A549 (cell line): ENCODE data around the gene UVRAG. TPM values are rescaled to one million over a fixed set of nuclear protein-coding genes. Genes with fewer than 3 reads are reported as not detected.

Experiments
- ATAC-seq, 2 experiments: fragments of 200-7000 bp in 1 of 2; fragments of >200 bp in 1 of 2; cut with Nextera tagmentation in 1 of 2; cut with Tn5 transposase in 1 of 2; 3 replicates each; pipeline versions ENCODE4 v1.8.0 to v1.9.1; 2018 to 2020; ENCODE audit warnings: mild to moderate bottlenecking in 1 of 2, moderate library complexity in 1 of 2
- CTCF ChIA-PET: fragments of 300-600 bp; sonication (Branson Sonifier 250); formaldehyde crosslinking; extraction: SDS; loops from one replicate; lab custom pipeline; 2021; ENCODE audit warnings: antibody characterized with exemption, inconsistent platforms; lab: Yijun Ruan, JAX
- POLR2A ChIA-PET: fragments of 350-600 bp; formaldehyde crosslinking; extraction: SDS; loops from one replicate; lab custom pipeline; 2021; ENCODE audit warnings: antibody characterized with exemption, inconsistent platforms; lab: Yijun Ruan, JAX
- DNase-seq, 2 experiments: peaks; one replicate each; pipeline versions ENCODE4 v3.0.0 to v3.0.0-alpha.2; 2011 to 2016; ENCODE audit warnings: low read depth in 1 of 2, low spot score in 1 of 2
- FAIRE-seq: peaks from 2 replicates; lab custom pipeline; 2011; peaks lifted over from hg19 to GRCh38; lab: Jason Lieb, UNC
- H3K27ac ChIP-seq, 2 experiments: fragments of >200 bp; sonication (Bioruptor Twin); formaldehyde crosslinking; 3 replicates each; pipeline ENCODE4 v1.5.1; 2016 to 2017
- H3K4me1 ChIP-seq: fragments of >200 bp; sonication (Bioruptor Twin); formaldehyde crosslinking; 3 replicates; pipeline ENCODE4 v1.6.1; 2016
- H3K4me2 ChIP-seq: fragments of >200 bp; sonication (Bioruptor Twin); formaldehyde crosslinking; 3 replicates; pipeline ENCODE4 v1.6.1; 2016
- H3K4me3 ChIP-seq: fragments of >200 bp; sonication (Bioruptor Twin); formaldehyde crosslinking; 3 replicates; pipeline ENCODE4 v1.5.1; 2016
- H3K9me3 ChIP-seq: fragments of >200 bp; sonication (Bioruptor Twin); formaldehyde crosslinking; 3 replicates; pipeline ENCODE4 v1.6.1; 2016
- ATOH8 ChIP-seq: fragments of 250-450 bp; sonication (Bioruptor Pico); IDR thresholded peaks from 2 replicates; pipeline ENCODE4 v1.5.0; 2020; ENCODE audit warnings: low read depth, mild to moderate bottlenecking, moderate library complexity
- CBX8 ChIP-seq: fragments of 200-600 bp; sonication (generic); IDR thresholded peaks from 2 replicates; pipeline ENCODE4 v1.6.1; 2016
- CEBPB ChIP-seq, 2 experiments: fragments of >200 bp in 1 of 2; sonication (Bioruptor Twin) in 1 of 2; formaldehyde crosslinking in 1 of 2; IDR thresholded peaks; 2 replicates each; pipeline ENCODE4 v1.6.1; 2012 to 2016
- CHD2 ChIP-seq: fragments of 150-350 bp; IDR thresholded peaks from 2 replicates; pipeline ENCODE4 v1.6.1; 2014; ENCODE audit warnings: low read length; ENCODE audit not compliant: partially characterized antibody
- CTCF ChIP-seq: fragments of >200 bp; sonication (Bioruptor Twin); formaldehyde crosslinking; IDR thresholded peaks from 3 replicates; pipeline ENCODE4 v1.5.1; 2016
- E2F6 ChIP-seq: IDR thresholded peaks from 2 replicates; pipeline ENCODE4 v1.6.1; 2012; ENCODE audit warnings: low read depth, borderline replicate concordance
- EP300 ChIP-seq, 2 experiments: fragments of >200 bp; sonication (Bioruptor Twin); formaldehyde crosslinking; IDR thresholded peaks; 2 replicates in 1 of 2; 3 replicates in 1 of 2; pipeline ENCODE4 v1.6.1; 2016 to 2017
- FOSB ChIP-seq: fragments of 250-450 bp; sonication (Bioruptor Pico); IDR thresholded peaks from 2 replicates; pipeline ENCODE4 v1.5.0; 2020; ENCODE audit warnings: mild to moderate bottlenecking, moderate library complexity
- FOXS1 ChIP-seq: fragments of 250-450 bp; sonication (Bioruptor Pico); IDR thresholded peaks from 2 replicates; pipeline ENCODE4 v1.5.0; 2020; ENCODE audit warnings: mild to moderate bottlenecking, moderate library complexity
- GATA3 ChIP-seq: IDR thresholded peaks from 2 replicates; pipeline ENCODE4 v1.6.1; 2012; ENCODE audit warnings: borderline replicate concordance
- HEYL ChIP-seq: fragments of 250-450 bp; sonication (Bioruptor Pico); IDR thresholded peaks from 2 replicates; pipeline ENCODE4 v1.8.0; 2021; ENCODE audit warnings: mild to moderate bottlenecking, moderate library complexity
- HOXB5 ChIP-seq: fragments of 250-450 bp; sonication (Bioruptor Pico); IDR thresholded peaks from 2 replicates; pipeline ENCODE4 v1.5.0; 2020; ENCODE audit warnings: mild to moderate bottlenecking, moderate library complexity
- JUN ChIP-seq, 2 experiments: fragments of >200 bp; sonication (Bioruptor Twin); formaldehyde crosslinking; IDR thresholded peaks; 2 replicates in 1 of 2; 3 replicates in 1 of 2; pipeline ENCODE4 v1.6.1; 2016 to 2017
- KDM5A ChIP-seq: fragments of 200-600 bp; sonication (generic); IDR thresholded peaks from 2 replicates; pipeline ENCODE4 v1.6.1; 2016; ENCODE audit warnings: antibody characterized with exemption, mild to moderate bottlenecking
- MAX ChIP-seq: IDR thresholded peaks from 2 replicates; pipeline ENCODE4 v1.6.1; 2012
- MYC ChIP-seq: IDR thresholded peaks from 2 replicates; pipeline ENCODE4 v1.6.1; 2012; ENCODE audit warnings: mild to moderate bottlenecking, inconsistent platforms, low read length, improper control_type of control experiment, borderline replicate concordance
- NPAS2 ChIP-seq: fragments of 250-450 bp; sonication (Bioruptor Pico); IDR thresholded peaks from 2 replicates; pipeline ENCODE4 v1.8.0; 2022; ENCODE audit warnings: mild to moderate bottlenecking, moderate library complexity, borderline replicate concordance
- NR3C1 ChIP-seq: fragments of >200 bp; sonication (Bioruptor Twin); formaldehyde crosslinking; IDR thresholded peaks from 3 replicates; pipeline ENCODE4 v1.6.1; 2017
- POLR2A ChIP-seq: IDR thresholded peaks from 2 replicates; pipeline ENCODE4 v1.6.1; 2012; ENCODE audit warnings: mild to moderate bottlenecking, low read length
- RAD21 ChIP-seq, 2 experiments: fragments of >200 bp in 1 of 2; sonication (Bioruptor Twin) in 1 of 2; formaldehyde crosslinking in 1 of 2; IDR thresholded peaks in 1 of 2; conservative IDR thresholded peaks in 1 of 2; 2 replicates in 1 of 2; 3 replicates in 1 of 2; pipeline ENCODE4 v1.6.1; 2012 to 2018; ENCODE audit warnings: inconsistent platforms in 1 of 2
- REST ChIP-seq: fragments of 200-600 bp; sonication (generic); IDR thresholded peaks from 2 replicates; pipeline ENCODE4 v1.6.1; 2016; ENCODE audit warnings: antibody characterized with exemption, mild to moderate bottlenecking, moderate library complexity
- RNF2 ChIP-seq: fragments of 200-600 bp; sonication (generic); IDR thresholded peaks from 2 replicates; pipeline ENCODE4 v1.6.1; 2016; ENCODE audit warnings: low read depth, mild to moderate bottlenecking, antibody characterized with exemption, moderate library complexity, borderline replicate concordance
- ZC3H11A ChIP-seq: fragments of 450-650 bp; IDR thresholded peaks from 2 replicates; pipeline ENCODE4 v1.6.1; 2014; ENCODE audit warnings: antibody characterized with exemption, mild to moderate bottlenecking
- ZFP36 ChIP-seq: fragments of 450-650 bp; IDR thresholded peaks from 2 replicates; pipeline ENCODE4 v1.6.1; 2014; ENCODE audit warnings: borderline replicate concordance; ENCODE audit not compliant: partially characterized antibody
- WGBS: methylation state at CpG from one replicate; pipeline ENCODE4 v1.1.6; 2017; ENCODE audit errors: missing lambda C conversion rate; 5-methylcytosine and 5-hydroxymethylcytosine counted together
- polyA plus RNA-seq, 4 experiments: library from polyadenylated mRNA; depleted of rRNA in 3 of 4; stranded (reverse); fragments of >200 nt; fragmentation: RNase III in 1 of 4; extraction: RNeasy Plus Mini Kit Qiagen cat#74134 plus additional on column Dnase treatment in 1 of 4; gene quantifications; 2 replicates in 3 of 4; 3 replicates in 1 of 4; pipeline ENCODE4 v1.2.3, GENCODE V29; 2011 to 2017

Gene UVRAG
- polyA plus RNA-seq, 2 of the 4 experiments (the other 2 are of a cell fraction): 6.1 to 14.1 TPM

- TF ChIP-seq ATOH8 (no peak), HOXB5 (CRISPR knock-in tag) (no peak), RAD21 (conservative IDR thresholded peaks at IDR 0.05 in 1 of 2, IDR thresholded peaks at IDR 0.05 in 1 of 2) (no peak)
These were observed 289.3 kb downstream of the UVRAG start (continued) for GRCh38 chr11:76104285-76104684.

GRCh38 chr11:76105637-76106036, 290.6 kb downstream of the UVRAG start:
- DNase-seq: no peak
- ChIA-PET CTCF (interaction anchor here (1.1 kb wide), 1 partner anchor 214 kb away, joined by 3 read pairs; no protein-coding TSS in a partner anchor), POLR2A (no interaction called here)
- no peak overlapping the region for H3K4me3 ChIP-seq
- H3K27ac ChIP-seq: no peak overlapping the region
- H3K9me3 ChIP-seq: no peaks in the 10 kb centered on the region
- 100% methylated on average over 1 of the region's 1 CpG for WGBS
- H3K4me1 ChIP-seq: no peaks in the 10 kb centered on the region
- H3K4me2 ChIP-seq: no peak overlapping the region
- no peak for FAIRE-seq
- peak; percentile 4 for TF ChIP-seq ZFP36
- TF ChIP-seq CBX8: no peak
- no peak for ATAC-seq

GRCh38 chr11:76107971-76108370, 293.0 kb downstream of the UVRAG start:
- no peak for ATAC-seq
- 85% methylated on average over 3 of the region's 3 CpGs for WGBS
- no peak for DNase-seq
- H3K4me1 ChIP-seq: no peaks in the 10 kb centered on the region
- no peaks in the 10 kb centered on the region for H3K9me3 ChIP-seq
- H3K4me3 ChIP-seq: no peak overlapping the region
- FAIRE-seq: no peak
- no peak overlapping the region for H3K4me2 ChIP-seq
- H3K27ac ChIP-seq: no peak overlapping the region
- TF ChIP-seq CHD2 (no peak), GATA3 (no peak), CBX8 (no peak), MYC (no peak), HEYL (CRISPR knock-in tag) (no peak), KDM5A (no peak), REST (no peak), EP300 (IDR thresholded peaks at IDR 0.05) (no peak), ATOH8 (no peak)
- ChIA-PET POLR2A (no interaction called here), CTCF (interaction anchor here (1.5 to 2.0 kb wide), 2 partner anchors 12 to 25 kb away, joined by 3 to 7 read pairs; no protein-coding TSS in a partner anchor)

GRCh38 chr11:76114238-76114637, 299.2 kb downstream of the UVRAG start:
- no peak for DNase-seq
- no peaks in the 10 kb centered on the region for H3K9me3 ChIP-seq
- CTCF ChIA-PET: interaction anchor here (2.9 kb wide), 1 partner anchor 38 kb away, joined by 9 read pairs; no protein-coding TSS in a partner anchor
- H3K4me1 ChIP-seq: no peaks in the 10 kb centered on the region
- 91% methylated on average over 2 of the region's 2 CpGs for WGBS
- no peak overlapping the region for H3K4me2 ChIP-seq
- TF ChIP-seq NR3C1 (no peak), ZC3H11A (no peak), E2F6 (no peak), RNF2 (no peak), CTCF (no peak), FOXS1 (CRISPR knock-in tag) (no peak), ATOH8 (no peak), POLR2A (no peak), FOSB (no peak), CEBPB (IDR thresholded peaks at IDR 0.05) (no peak), JUN (IDR thresholded peaks at IDR 0.05) (no peak), MAX (no peak), NPAS2 (CRISPR knock-in tag) (no peak)
- ATAC-seq: no peak
- FAIRE-seq: no peak
- H3K27ac ChIP-seq: no peak overlapping the region
- POLR2A ChIA-PET: no interaction called here
- no peak overlapping the region for H3K4me3 ChIP-seq
